ENCODE data around the gene MYCN.

DNA sequence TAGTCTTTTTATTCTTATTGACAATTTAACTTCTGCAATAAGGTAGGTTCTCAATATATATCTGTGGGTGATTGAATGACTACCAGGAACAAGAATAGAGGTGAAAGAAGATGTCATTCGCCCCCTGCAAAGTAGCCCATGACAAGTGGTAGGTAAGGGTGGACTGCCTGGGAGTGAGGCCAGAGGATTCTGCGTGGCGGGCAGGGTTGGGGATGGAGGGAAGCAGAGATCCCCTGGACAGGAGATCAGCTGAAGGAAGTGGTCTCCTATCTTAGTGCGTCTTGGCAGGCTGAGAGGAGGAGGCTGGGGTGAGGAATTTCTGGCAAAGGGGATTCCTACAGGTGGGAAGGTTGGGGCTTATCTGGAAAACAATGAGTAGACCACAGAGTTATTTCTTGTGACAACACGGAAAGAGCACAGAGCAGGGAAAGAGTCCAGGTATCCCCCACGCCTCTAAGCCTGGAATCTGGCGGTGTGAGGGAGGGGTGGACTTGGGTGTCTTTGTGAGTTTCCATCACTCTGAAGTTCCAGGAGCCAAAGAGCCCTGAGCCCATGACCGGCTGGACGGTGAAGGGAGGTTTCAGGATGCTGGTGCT, 21.5 kb upstream of the MYCN start:
- TF ChIP-seq SUZ12 (IDR thresholded peaks at IDR 0.05; ENCODE audit: extremely low read depth, insufficient read depth, insufficient read length) (no peak), YY1 (IDR thresholded peaks at IDR 0.05; ENCODE audit: insufficient read depth, insufficient read length) (no peak)

Data from NT2/D1 (cell line).